ENCODE results near the gene PLAGL1. TPM values are rescaled to one million over a fixed set of nuclear protein-coding genes. Genes with fewer than 3 reads are reported as not detected.

Gene PLAGL1
- polyA plus RNA-seq, 3 donors = 11.6 to 60.7 (median 16.7) TPM

DNA sequence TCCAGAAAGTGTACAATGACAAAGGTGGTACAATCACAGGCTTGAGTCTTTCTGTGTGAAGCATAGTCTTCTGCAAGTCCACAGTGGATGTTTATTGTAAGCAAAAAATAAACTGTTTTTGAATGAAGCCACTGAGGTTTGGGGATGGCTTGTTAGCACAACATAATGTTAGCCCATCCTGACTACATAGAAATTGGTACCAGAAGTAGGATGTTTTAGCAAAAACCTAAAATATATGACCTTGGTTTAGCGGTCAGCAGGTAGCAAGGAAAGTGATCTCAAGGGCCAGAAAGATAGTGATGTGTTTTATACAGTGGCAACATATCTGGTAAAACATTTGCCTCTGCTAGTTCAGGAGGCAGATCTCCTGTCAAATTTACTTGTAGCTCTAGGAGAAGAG lies 15.8 kb downstream of the PLAGL1 start:
- Histone ChIP-seq H3K36me3 (replicated peaks in 1 of 2; ENCODE audit: control insufficient read depth in 1 of 2, insufficient read depth in 2 of 2, low read length in 2 of 2) (no peaks in the 10 kb centered on the region), H2AFZ (ENCODE audit: insufficient read depth, low read depth, low read length, poor library complexity, severe bottlenecking) (no peak overlapping the region), H3K9ac (ENCODE audit: insufficient read depth, low read length, poor library complexity, severe bottlenecking) (no peak overlapping the region), H4K20me1 (ENCODE audit: insufficient read depth, low read length) (no peaks in the 10 kb centered on the region), H3K27me3 (ENCODE audit: control insufficient read depth in 2 of 2, insufficient read depth in 2 of 2, low read length in 2 of 2) (no peaks in the 10 kb centered on the region), H3K4me2 (replicated peaks; ENCODE audit: extremely low read depth, low read length, poor library complexity, severe bottlenecking) (no peak overlapping the region), H3K27ac (ENCODE audit: low read depth in 1 of 2, low read length in 2 of 2) (no peak overlapping the region), H3K4me1 (ENCODE audit: control insufficient read depth in 1 of 2, insufficient read depth in 2 of 2, low read length in 2 of 2) (no peaks in the 10 kb centered on the region), H3K4me3 (replicated peaks in 1 of 3; ENCODE audit: low read depth in 2 of 3, low read length in 3 of 3) (no peak overlapping the region), H3K79me2 (ENCODE audit: insufficient read depth, low read length) (no peaks in the 10 kb centered on the region), H3K9me3 (replicated peaks in 1 of 2; ENCODE audit: control insufficient read depth in 1 of 2, insufficient read depth in 1 of 2, low read length in 2 of 2) (peaks cover 0 to 6% of the 10 kb centered on the region in 2 donors)
- peaks cover 1 to 10% (median 7%) of the 10 kb centered on the region in 7 donors for H3K9me3 Mint-ChIP-seq
- H3K4me3 Mint-ChIP-seq = no peak overlapping the region
- intact Hi-C loops (cut with micrococcal nuclease) = no loop called here
- 100% methylated on average over 1 of the region's 1 CpG for whole genome bisulfite sequencing (ENCODE audit: insufficient coverage)
- no peak overlapping the region for H3K27ac Mint-ChIP-seq
- H3K36me3 Mint-ChIP-seq = peaks cover 3 to 6% of the 10 kb centered on the region in 2 donors
- no peak for DNase-seq
- peaks cover 6% of the 10 kb centered on the region for H3K4me1 Mint-ChIP-seq
- no peaks in the 10 kb centered on the region for H3K27me3 Mint-ChIP-seq (ENCODE audit: low read depth in 3 of 3)
- TF ChIP-seq, protein P1, sequence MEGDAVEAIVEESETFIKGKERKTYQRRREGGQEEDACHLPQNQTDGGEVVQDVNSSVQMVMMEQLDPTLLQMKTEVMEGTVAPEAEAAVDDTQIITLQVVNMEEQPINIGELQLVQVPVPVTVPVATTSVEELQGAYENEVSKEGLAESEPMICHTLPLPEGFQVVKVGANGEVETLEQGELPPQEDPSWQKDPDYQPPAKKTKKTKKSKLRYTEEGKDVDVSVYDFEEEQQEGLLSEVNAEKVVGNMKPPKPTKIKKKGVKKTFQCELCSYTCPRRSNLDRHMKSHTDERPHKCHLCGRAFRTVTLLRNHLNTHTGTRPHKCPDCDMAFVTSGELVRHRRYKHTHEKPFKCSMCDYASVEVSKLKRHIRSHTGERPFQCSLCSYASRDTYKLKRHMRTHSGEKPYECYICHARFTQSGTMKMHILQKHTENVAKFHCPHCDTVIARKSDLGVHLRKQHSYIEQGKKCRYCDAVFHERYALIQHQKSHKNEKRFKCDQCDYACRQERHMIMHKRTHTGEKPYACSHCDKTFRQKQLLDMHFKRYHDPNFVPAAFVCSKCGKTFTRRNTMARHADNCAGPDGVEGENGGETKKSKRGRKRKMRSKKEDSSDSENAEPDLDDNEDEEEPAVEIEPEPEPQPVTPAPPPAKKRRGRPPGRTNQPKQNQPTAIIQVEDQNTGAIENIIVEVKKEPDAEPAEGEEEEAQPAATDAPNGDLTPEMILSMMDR (IDR thresholded peaks at IDR 0.05) = no peak

DNA sequence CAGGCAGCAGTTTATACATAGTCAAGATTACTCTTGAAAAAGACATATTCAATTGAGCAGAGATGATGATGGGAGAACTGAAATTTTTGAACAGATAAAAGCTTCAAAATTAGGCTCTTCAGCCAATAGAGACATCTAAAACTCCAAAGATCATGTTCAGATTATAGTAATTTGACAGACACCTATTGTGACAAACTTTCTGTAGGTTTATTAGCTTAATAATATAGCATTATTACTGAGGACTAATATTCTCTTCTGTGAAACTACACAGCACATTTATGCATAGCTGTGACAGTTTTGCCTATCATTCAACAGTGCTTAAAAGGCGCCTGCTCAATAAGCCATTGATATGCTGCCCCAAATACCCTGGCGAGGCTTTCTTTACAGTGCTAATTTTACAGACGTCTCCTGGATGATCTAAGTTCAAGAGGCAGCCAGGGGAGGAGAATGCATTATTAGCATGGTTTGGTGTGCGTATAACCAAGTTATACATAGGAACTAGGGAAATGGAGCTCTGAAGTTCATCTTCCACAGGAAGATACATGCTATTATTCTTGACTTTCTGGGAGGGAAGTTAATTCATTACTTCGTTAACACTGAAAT lies 21.5 kb downstream of the PLAGL1 start:
- intact Hi-C loops (cut with micrococcal nuclease) = no loop called here
- H3K9me3 Mint-ChIP-seq = peaks cover 0 to 3% (median 2%) of the 10 kb centered on the region in 7 donors

More for the DNA sequence above, 21.5 kb downstream of the PLAGL1 start:
- Histone ChIP-seq H3K9ac (ENCODE audit: insufficient read depth, low read length, poor library complexity, severe bottlenecking) (no peak overlapping the region), H3K4me2 (replicated peaks; ENCODE audit: extremely low read depth, low read length, poor library complexity, severe bottlenecking) (no peak overlapping the region), H2AFZ (ENCODE audit: insufficient read depth, low read depth, low read length, poor library complexity, severe bottlenecking) (no peak overlapping the region), H3K36me3 (replicated peaks in 1 of 2; ENCODE audit: control insufficient read depth in 1 of 2, insufficient read depth in 2 of 2, low read length in 2 of 2) (no peaks in the 10 kb centered on the region), H4K20me1 (ENCODE audit: insufficient read depth, low read length) (no peaks in the 10 kb centered on the region), H3K9me3 (replicated peaks in 1 of 2; ENCODE audit: control insufficient read depth in 1 of 2, insufficient read depth in 1 of 2, low read length in 2 of 2) (no peaks in the 10 kb centered on the region), H3K4me3 (replicated peaks in 1 of 3; ENCODE audit: low read depth in 2 of 3, low read length in 3 of 3) (no peak overlapping the region), H3K79me2 (ENCODE audit: insufficient read depth, low read length) (no peaks in the 10 kb centered on the region), H3K4me1 (ENCODE audit: control insufficient read depth in 1 of 2, insufficient read depth in 2 of 2, low read length in 2 of 2) (no peaks in the 10 kb centered on the region), H3K27me3 (ENCODE audit: control insufficient read depth in 2 of 2, insufficient read depth in 2 of 2, low read length in 2 of 2) (no peaks in the 10 kb centered on the region), H3K27ac (ENCODE audit: low read depth in 1 of 2, low read length in 2 of 2) (no peak overlapping the region)
- no peaks in the 10 kb centered on the region for H3K4me1 Mint-ChIP-seq
- peaks cover 0 to 2% (median 0%) of the 10 kb centered on the region in 3 donors for H3K27me3 Mint-ChIP-seq (ENCODE audit: low read depth in 3 of 3)
- H3K4me3 Mint-ChIP-seq = no peak overlapping the region
- H3K27ac Mint-ChIP-seq = no peak overlapping the region
- DNase-seq = no peak
- H3K36me3 Mint-ChIP-seq = peaks cover 0 to 1% of the 10 kb centered on the region in 2 donors
- WGBS (ENCODE audit: insufficient coverage) = 89% methylated on average over 3 of the region's 5 CpGs
- TF ChIP-seq, protein P1 (IDR thresholded peaks at IDR 0.05) = no peak

Measured in CD14-positive monocyte (primary cell).